GM10266 (cell line): Measurements from ENCODE around the gene PEA15.
A peak's percentile ranks its signal among the peaks of the same experiment; 100 is the strongest.

Source experiments
- DNase-seq: peaks from one replicate; pipeline ENCODE4 v3.0.0; 2012; ENCODE audit errors: extremely low spot score
- TF ChIP-seq, protein P1 (sequence below): IDR thresholded peaks from 2 replicates; pipeline ENCODE4 v1.5.1; 2012; ENCODE audit warnings: mild to moderate bottlenecking, low read depth; ENCODE audit not compliant: control insufficient read depth, insufficient read depth; ENCODE audit errors: missing control alignments

The PEA15 gene

GRCh38 chr1:160168016-160168415 is 37.2 kb upstream of the PEA15 start:
- TF ChIP-seq, protein P1, sequence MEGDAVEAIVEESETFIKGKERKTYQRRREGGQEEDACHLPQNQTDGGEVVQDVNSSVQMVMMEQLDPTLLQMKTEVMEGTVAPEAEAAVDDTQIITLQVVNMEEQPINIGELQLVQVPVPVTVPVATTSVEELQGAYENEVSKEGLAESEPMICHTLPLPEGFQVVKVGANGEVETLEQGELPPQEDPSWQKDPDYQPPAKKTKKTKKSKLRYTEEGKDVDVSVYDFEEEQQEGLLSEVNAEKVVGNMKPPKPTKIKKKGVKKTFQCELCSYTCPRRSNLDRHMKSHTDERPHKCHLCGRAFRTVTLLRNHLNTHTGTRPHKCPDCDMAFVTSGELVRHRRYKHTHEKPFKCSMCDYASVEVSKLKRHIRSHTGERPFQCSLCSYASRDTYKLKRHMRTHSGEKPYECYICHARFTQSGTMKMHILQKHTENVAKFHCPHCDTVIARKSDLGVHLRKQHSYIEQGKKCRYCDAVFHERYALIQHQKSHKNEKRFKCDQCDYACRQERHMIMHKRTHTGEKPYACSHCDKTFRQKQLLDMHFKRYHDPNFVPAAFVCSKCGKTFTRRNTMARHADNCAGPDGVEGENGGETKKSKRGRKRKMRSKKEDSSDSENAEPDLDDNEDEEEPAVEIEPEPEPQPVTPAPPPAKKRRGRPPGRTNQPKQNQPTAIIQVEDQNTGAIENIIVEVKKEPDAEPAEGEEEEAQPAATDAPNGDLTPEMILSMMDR = no peak
- DNase-seq = no peak

- TF ChIP-seq, protein P1 = no peak
- no peak for DNase-seq
Measured at GRCh38 chr1:160168609-160169369, 36.4 kb upstream of the PEA15 start.

DNA sequence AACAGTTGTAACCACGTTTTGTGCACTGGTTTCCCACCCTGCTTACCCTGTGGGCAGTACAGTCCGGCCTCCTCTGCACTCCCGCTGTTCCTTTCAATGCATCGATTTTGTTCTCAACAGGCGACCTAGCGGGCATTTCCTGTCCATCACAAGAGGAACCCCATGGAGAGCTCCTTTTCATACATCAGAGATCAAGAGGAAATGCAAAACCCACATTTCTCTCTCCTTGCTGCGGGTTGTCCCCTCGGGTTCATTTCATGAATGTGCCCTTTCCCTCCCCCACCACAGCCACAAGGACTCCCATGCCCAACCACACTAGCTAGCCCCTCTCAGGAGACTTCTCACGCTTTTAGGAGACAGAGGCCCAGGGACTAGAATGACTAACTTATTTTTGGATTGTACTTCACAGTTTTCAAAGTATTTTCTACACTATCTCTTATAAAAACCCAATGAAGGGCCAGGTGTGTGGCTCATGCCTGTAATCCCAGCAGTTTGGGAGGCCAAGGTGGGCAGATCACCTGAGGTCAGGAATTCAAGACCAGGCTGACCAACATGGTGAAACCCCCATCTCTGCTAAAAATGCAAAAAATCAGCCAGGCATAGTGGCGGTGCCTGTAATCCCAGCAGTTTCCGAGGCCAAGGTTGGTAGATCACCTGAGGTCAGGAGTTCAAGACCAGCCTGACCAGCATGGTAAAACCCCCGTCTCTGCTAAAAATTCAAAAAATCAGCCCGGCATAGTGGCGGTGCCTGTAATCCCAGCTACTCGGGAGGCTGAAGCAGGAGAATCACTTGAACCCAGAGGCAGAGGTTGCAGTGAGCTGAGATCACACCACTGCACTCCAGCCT is 35.4 kb upstream of the PEA15 start:
- TF ChIP-seq, protein P1 = no peak
- DNase-seq = peak; percentile 45

GRCh38 chr1:160171354-160171753 is 33.8 kb upstream of the PEA15 start:
- TF ChIP-seq, protein P1 = no peak
- DNase-seq = no peak

GRCh38 chr1:160171980-160172379 is 33.2 kb upstream of the PEA15 start:
- DNase-seq = no peak
- TF ChIP-seq, protein P1 = no peak

DNA sequence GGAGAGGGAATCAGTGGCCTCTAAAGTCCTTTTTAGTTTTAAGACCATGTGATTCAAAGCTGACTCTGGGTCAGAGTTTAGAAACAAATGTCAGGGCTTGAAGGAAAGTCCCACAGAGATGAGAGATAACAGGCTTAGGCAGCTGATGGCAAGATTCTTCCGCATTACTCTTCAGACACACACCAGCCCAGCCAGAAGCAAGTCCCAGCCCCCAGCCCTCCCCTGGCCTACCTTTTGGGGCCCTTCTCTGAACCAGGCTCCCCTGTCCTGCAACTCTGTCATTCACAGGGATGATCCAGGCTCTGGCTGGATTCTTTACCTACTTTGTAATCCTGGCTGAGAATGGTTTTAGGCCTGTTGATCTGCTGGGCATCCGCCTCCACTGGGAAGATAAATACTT is 28.0 kb upstream of the PEA15 start:
- TF ChIP-seq, protein P1 = no peak
- no peak for DNase-seq

DNA sequence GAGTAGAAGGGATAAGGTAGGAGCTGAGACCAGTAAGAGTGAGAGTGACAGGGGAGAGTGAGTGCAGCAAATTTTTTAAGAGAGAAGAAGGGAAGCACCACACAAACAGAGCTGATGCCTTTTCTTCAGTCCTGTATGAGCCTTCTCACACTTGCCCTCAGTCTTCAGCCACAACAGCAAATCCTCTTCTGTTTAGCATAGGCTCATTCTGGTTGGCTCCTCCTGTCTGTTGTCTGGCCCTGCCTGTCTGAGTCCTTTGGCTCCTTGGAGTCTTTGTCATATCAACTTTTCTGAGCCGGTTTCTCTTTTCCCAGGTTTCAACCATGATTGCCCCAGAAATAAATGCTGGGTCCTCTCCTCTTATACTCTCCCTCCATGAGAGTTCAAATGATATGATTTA is 27.5 kb upstream of the PEA15 start:
- DNase-seq = no peak
- TF ChIP-seq, protein P1 = no peak
